Measurements from ENCODE around the gene LRSAM1. TPM values are rescaled to one million over a fixed set of nuclear protein-coding genes. Genes with fewer than 3 reads are reported as not detected.

The LRSAM1 gene
- total RNA-seq, 1 donor from 2014 or later = 26.4 TPM

DNA sequence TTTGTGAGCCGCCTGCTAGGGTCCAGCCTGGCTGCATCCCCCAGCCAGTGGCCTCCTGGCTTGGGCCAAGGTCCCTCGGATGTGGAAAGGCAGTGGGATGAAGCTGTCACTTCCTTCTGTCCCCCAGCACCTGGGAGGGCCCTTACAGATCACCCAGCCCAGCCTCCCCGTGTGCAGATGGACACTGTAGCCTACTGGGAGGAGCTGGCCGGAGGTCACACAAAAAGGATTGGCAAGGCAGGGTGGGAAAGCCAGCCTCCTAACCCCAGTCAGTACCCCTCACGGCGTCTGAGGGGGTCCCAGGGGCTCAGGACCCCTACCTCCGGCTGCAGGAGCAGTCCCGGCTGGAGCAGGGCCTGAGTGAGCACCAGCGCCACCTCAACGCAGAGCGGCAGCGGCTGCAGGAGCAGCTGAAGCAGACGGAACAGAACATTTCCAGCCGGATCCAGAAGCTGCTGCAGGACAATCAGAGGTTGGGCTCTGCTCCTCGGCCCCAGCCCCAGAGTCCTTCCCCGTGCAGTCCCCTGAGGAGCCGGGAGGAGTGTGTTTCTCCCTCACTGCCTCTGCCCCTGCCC, 28.3 kb downstream of the LRSAM1 start:
- no peak overlapping the region for H3K4me3 Mint-ChIP-seq (ENCODE audit: low read depth)
- no peak for DNase-seq (ENCODE audit: low spot score)
- no peaks in the 10 kb centered on the region for H3K4me1 Mint-ChIP-seq (ENCODE audit: low read depth)
- H3K36me3 Mint-ChIP-seq (ENCODE audit: low read depth) = peaks cover 20% of the 10 kb centered on the region
- H3K27me3 Mint-ChIP-seq (ENCODE audit: low read depth) = no peaks in the 10 kb centered on the region
- intact Hi-C loops (cut with micrococcal nuclease) = no loop called here
- H3K9me3 Mint-ChIP-seq = no peaks in the 10 kb centered on the region
- H3K27ac Mint-ChIP-seq = no peak overlapping the region

- Mint-ChIP-seq H3K4me1 (ENCODE audit: low read depth) (no peaks in the 10 kb centered on the region), H3K27ac (no peak overlapping the region), H3K27me3 (ENCODE audit: low read depth) (no peaks in the 10 kb centered on the region), H3K36me3 (ENCODE audit: low read depth) (peaks cover 27% of the 10 kb centered on the region), H3K4me3 (ENCODE audit: low read depth) (no peak overlapping the region), H3K9me3 (no peaks in the 10 kb centered on the region)
- DNase-seq (ENCODE audit: low spot score) = no peak
- intact Hi-C loops (cut with micrococcal nuclease) = no loop called here
Measured at GRCh38 chr9:127482662-127483061, 31.4 kb downstream of the LRSAM1 start.

GRCh38 chr9:127485995-127486394, 34.7 kb downstream of the LRSAM1 start:
- Mint-ChIP-seq H3K4me3 (ENCODE audit: low read depth) (no peak overlapping the region), H3K27me3 (ENCODE audit: low read depth) (no peaks in the 10 kb centered on the region), H3K27ac (no peak overlapping the region), H3K4me1 (ENCODE audit: low read depth) (no peaks in the 10 kb centered on the region), H3K36me3 (ENCODE audit: low read depth) (peaks cover 23% of the 10 kb centered on the region), H3K9me3 (no peaks in the 10 kb centered on the region)
- no peak for DNase-seq (ENCODE audit: low spot score)
- intact Hi-C loops (cut with micrococcal nuclease) = no loop called here

- Mint-ChIP-seq H3K27ac (no peak overlapping the region), H3K4me3 (ENCODE audit: low read depth) (no peak overlapping the region), H3K36me3 (ENCODE audit: low read depth) (peaks cover 25% of the 10 kb centered on the region), H3K4me1 (ENCODE audit: low read depth) (no peaks in the 10 kb centered on the region), H3K9me3 (no peaks in the 10 kb centered on the region), H3K27me3 (ENCODE audit: low read depth) (no peaks in the 10 kb centered on the region)
- intact Hi-C loops (cut with micrococcal nuclease) = no loop called here
- no peak for DNase-seq (ENCODE audit: low spot score)
Measured at GRCh38 chr9:127488946-127489345, 37.6 kb downstream of the LRSAM1 start.

- H3K36me3 Mint-ChIP-seq (ENCODE audit: low read depth) = peaks cover 24% of the 10 kb centered on the region
- no peaks in the 10 kb centered on the region for H3K27me3 Mint-ChIP-seq (ENCODE audit: low read depth)
- intact Hi-C loops (cut with micrococcal nuclease) = no loop called here
- DNase-seq (ENCODE audit: low spot score) = no peak
- H3K4me1 Mint-ChIP-seq (ENCODE audit: low read depth) = no peaks in the 10 kb centered on the region
- H3K9me3 Mint-ChIP-seq = no peaks in the 10 kb centered on the region
- H3K4me3 Mint-ChIP-seq (ENCODE audit: low read depth) = no peak overlapping the region
- no peak overlapping the region for H3K27ac Mint-ChIP-seq
Measured at GRCh38 chr9:127489471-127490115, 38.3 kb downstream of the LRSAM1 start.

GRCh38 chr9:127490535-127491230, 39.4 kb downstream of the LRSAM1 start:
- Mint-ChIP-seq H3K4me1 (ENCODE audit: low read depth) (no peaks in the 10 kb centered on the region), H3K36me3 (ENCODE audit: low read depth) (peaks cover 22% of the 10 kb centered on the region), H3K27ac (no peak overlapping the region), H3K4me3 (ENCODE audit: low read depth) (no peak overlapping the region), H3K9me3 (no peaks in the 10 kb centered on the region), H3K27me3 (ENCODE audit: low read depth) (no peaks in the 10 kb centered on the region)
- no peak for DNase-seq (ENCODE audit: low spot score)
- intact Hi-C loops (cut with micrococcal nuclease) = no loop called here

DNA sequence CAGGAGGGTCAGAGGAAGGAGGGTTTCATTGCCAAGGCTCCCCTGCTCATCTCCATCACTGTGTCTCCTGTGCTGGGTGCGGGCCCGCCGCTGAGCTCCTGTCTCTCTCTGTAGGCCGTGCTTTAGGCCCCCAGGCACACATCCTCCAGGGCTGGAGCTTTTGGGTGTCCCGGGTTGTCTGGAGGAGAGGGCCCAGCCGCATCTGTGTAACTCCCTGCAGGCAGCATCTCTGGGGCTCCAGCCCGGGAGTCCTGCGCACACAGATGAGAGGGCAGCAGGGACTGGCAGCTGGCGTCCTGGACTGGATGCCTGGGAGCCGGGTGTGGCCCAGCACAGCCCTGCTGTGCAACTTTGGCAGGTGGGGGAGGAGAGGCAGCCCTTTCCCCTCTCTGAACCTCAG, 40.2 kb downstream of the LRSAM1 start:
- H3K27me3 Mint-ChIP-seq (ENCODE audit: low read depth) = no peaks in the 10 kb centered on the region
- H3K36me3 Mint-ChIP-seq (ENCODE audit: low read depth) = peaks cover 20% of the 10 kb centered on the region
- H3K9me3 Mint-ChIP-seq = no peaks in the 10 kb centered on the region
- H3K4me3 Mint-ChIP-seq (ENCODE audit: low read depth) = no peak overlapping the region
- no peaks in the 10 kb centered on the region for H3K4me1 Mint-ChIP-seq (ENCODE audit: low read depth)
- DNase-seq (ENCODE audit: low spot score) = no peak
- H3K27ac Mint-ChIP-seq = no peak overlapping the region
- intact Hi-C loops (cut with micrococcal nuclease) = no loop called here

- Mint-ChIP-seq H3K9me3 (no peaks in the 10 kb centered on the region), H3K4me3 (ENCODE audit: low read depth) (no peak overlapping the region), H3K27ac (no peak overlapping the region), H3K27me3 (ENCODE audit: low read depth) (no peaks in the 10 kb centered on the region), H3K36me3 (ENCODE audit: low read depth) (peaks cover 19% of the 10 kb centered on the region), H3K4me1 (ENCODE audit: low read depth) (no peaks in the 10 kb centered on the region)
- intact Hi-C loops (cut with micrococcal nuclease) = no loop called here
- DNase-seq (ENCODE audit: low spot score) = no peak
Measured at GRCh38 chr9:127492616-127493015, 41.3 kb downstream of the LRSAM1 start.

DNA sequence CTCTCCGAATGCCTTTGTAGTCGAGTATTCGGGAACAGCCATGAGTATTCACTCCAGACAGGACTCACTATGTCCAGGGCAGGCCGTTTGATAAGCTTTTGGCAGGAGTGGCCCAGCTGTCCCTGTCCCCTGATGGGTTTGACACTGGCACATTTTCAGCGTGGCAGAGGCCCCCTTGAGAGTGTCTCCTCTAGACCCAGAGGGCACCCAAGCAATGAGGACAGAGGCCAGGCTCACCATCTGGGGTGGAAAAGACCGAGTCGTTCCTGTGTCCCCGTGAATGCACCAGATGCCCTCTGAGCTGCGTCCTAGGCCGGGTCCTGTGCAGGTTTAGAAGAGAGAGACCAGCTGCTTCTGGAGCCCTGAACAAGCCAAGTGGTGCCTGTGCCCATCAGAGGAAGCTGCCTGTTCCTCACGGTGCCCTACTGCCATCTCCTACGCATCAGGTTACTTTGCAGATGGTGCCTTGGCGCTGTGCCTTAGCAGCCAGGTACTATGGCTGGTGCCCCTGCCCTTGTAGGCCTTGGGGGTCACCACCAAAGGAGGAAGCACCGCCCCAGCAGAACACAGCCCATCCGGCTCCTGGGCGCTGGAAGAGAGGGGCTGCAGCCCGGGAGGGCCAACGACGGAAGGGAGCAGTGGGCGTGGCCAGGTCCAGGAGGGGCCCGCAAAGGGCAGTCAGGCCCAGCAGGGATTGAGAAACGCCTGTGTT, 42.4 kb downstream of the LRSAM1 start:
- H3K4me3 Mint-ChIP-seq (ENCODE audit: low read depth) = no peak overlapping the region
- H3K36me3 Mint-ChIP-seq (ENCODE audit: low read depth) = peaks cover 17% of the 10 kb centered on the region
- intact Hi-C loops (cut with micrococcal nuclease) = no loop called here
- no peaks in the 10 kb centered on the region for H3K27me3 Mint-ChIP-seq (ENCODE audit: low read depth)
- no peaks in the 10 kb centered on the region for H3K4me1 Mint-ChIP-seq (ENCODE audit: low read depth)
- no peak for DNase-seq (ENCODE audit: low spot score)
- H3K27ac Mint-ChIP-seq = no peak overlapping the region
- no peaks in the 10 kb centered on the region for H3K9me3 Mint-ChIP-seq

- no peak overlapping the region for H3K27ac Mint-ChIP-seq
- peaks cover 14% of the 10 kb centered on the region for H3K36me3 Mint-ChIP-seq (ENCODE audit: low read depth)
- no peak for DNase-seq (ENCODE audit: low spot score)
- intact Hi-C loops (cut with micrococcal nuclease) = no loop called here
- H3K4me1 Mint-ChIP-seq (ENCODE audit: low read depth) = no peaks in the 10 kb centered on the region
- no peak overlapping the region for H3K4me3 Mint-ChIP-seq (ENCODE audit: low read depth)
- H3K27me3 Mint-ChIP-seq (ENCODE audit: low read depth) = no peaks in the 10 kb centered on the region
- no peaks in the 10 kb centered on the region for H3K9me3 Mint-ChIP-seq
Measured at GRCh38 chr9:127494304-127494702, 43.0 kb downstream of the LRSAM1 start.

DNA sequence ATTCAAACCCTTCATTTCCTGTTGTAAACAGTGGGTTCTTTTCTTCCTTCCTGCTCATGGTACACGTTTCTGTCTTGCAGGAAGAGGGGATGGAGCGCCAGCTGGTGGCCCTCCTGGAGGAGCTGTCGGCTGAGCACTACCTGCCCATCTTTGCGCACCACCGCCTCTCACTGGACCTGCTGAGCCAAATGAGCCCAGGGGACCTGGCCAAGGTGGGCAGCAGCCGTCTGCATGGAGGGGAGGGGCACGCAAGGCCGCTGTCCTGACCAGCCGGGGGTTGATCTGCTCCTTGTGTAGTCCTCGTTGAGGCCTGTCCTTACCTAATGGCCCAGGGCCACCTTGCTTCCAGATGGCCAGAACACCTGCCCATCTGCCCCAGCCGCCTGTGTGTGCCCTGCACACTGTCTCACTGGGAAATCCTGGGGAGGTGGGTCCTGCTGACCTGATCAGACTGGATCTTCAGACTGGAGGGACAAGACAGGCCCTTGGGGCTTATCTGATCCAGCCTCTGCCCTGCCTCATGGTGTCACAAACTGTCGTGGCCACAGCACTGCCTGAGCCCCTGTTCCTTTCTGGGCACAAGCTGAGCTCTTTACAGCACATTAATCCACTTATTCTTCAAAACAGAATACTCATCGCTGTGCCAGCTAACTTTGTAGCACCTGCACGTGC, 44.7 kb downstream of the LRSAM1 start:
- intact Hi-C loops (cut with micrococcal nuclease) = no loop called here

DNA sequence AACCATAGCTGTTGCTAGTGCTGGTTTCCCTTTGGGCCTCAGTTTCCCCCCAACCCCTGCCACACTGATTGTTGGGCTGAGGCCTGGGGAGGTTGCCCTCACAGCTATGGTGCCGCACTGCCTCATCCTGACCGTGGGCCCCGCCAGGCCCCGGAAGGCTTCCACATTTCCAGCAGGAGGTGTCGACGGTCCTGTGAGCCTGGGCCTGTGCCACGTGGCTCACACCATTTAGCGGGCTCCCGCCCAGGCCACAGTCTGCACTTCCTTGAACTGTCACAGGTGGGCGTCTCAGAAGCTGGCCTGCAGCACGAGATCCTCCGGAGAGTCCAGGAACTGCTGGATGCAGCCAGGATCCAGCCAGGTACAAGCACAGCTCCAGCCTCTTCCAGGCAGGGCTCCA, 45.7 kb downstream of the LRSAM1 start:
- Mint-ChIP-seq H3K9me3 (no peaks in the 10 kb centered on the region), H3K4me3 (ENCODE audit: low read depth) (no peak overlapping the region), H3K27me3 (ENCODE audit: low read depth) (no peaks in the 10 kb centered on the region), H3K36me3 (ENCODE audit: low read depth) (peaks cover 12% of the 10 kb centered on the region), H3K27ac (no peak overlapping the region), H3K4me1 (ENCODE audit: low read depth) (no peaks in the 10 kb centered on the region)
- DNase-seq (ENCODE audit: low spot score) = no peak
- intact Hi-C loops (cut with micrococcal nuclease) = no loop called here

More for the DNA sequence above, 44.7 kb downstream of the LRSAM1 start:
- H3K4me1 Mint-ChIP-seq (ENCODE audit: low read depth) = no peaks in the 10 kb centered on the region
- no peaks in the 10 kb centered on the region for H3K27me3 Mint-ChIP-seq (ENCODE audit: low read depth)
- peaks cover 12% of the 10 kb centered on the region for H3K36me3 Mint-ChIP-seq (ENCODE audit: low read depth)
- DNase-seq (ENCODE audit: low spot score) = no peak
- H3K27ac Mint-ChIP-seq = no peak overlapping the region
- no peaks in the 10 kb centered on the region for H3K9me3 Mint-ChIP-seq
- no peak overlapping the region for H3K4me3 Mint-ChIP-seq (ENCODE audit: low read depth)
